GM03348 (cell line): ENCODE measurements around the gene HIPK2.
A peak's percentile ranks its signal among the peaks of the same experiment; 100 is the strongest.

Source experiments
- DNase-seq: peaks from one replicate; pipeline ENCODE4 v3.0.0; 2012; ENCODE audit warnings: low spot score

The HIPK2 gene

GRCh38 chr7:139783647-139784385 lies 6.0 kb upstream of the HIPK2 start:
- DNase-seq: no peak

- DNase-seq: no peak
Observed at GRCh38 chr7:139782932-139783331, 5.1 kb upstream of the HIPK2 start.

- peak; percentile 81 for DNase-seq
Observed at GRCh38 chr7:139777133-139777891, 486 bp downstream of the HIPK2 start.

GRCh38 chr7:139776486-139777132 lies 1.2 kb downstream of the HIPK2 start:
- peak; percentile 52 for DNase-seq

GRCh38 chr7:139775829-139776266 lies 1.9 kb downstream of the HIPK2 start:
- peak; percentile 76 for DNase-seq

GRCh38 chr7:139774376-139774775 lies 3.4 kb downstream of the HIPK2 start:
- peak; percentile 77 for DNase-seq

- no peak for DNase-seq
Observed at GRCh38 chr7:139773371-139773770, 4.4 kb downstream of the HIPK2 start.

- DNase-seq: no peak
Observed at GRCh38 chr7:139772873-139773272, 4.9 kb downstream of the HIPK2 start.

- no peak for DNase-seq
Observed at GRCh38 chr7:139772115-139772514, 5.7 kb downstream of the HIPK2 start.

GRCh38 chr7:139771001-139771956 lies 6.5 kb downstream of the HIPK2 start:
- no peak for DNase-seq

GRCh38 chr7:139769761-139770160 lies 8.0 kb downstream of the HIPK2 start:
- no peak for DNase-seq

- no peak for DNase-seq
Observed at GRCh38 chr7:139769066-139769465, 8.7 kb downstream of the HIPK2 start.

GRCh38 chr7:139768249-139768824 lies 9.5 kb downstream of the HIPK2 start:
- DNase-seq: no peak

GRCh38 chr7:139767561-139767982 lies 10.2 kb downstream of the HIPK2 start:
- no peak for DNase-seq

- DNase-seq: no peak
Observed at GRCh38 chr7:139765143-139765542, 12.7 kb downstream of the HIPK2 start.

- peak; percentile 30 for DNase-seq
Observed at GRCh38 chr7:139763330-139763729, 14.5 kb downstream of the HIPK2 start.

GRCh38 chr7:139762886-139763285 lies 14.9 kb downstream of the HIPK2 start:
- peak; percentile 52 for DNase-seq

GRCh38 chr7:139758388-139758787 lies 19.4 kb downstream of the HIPK2 start:
- DNase-seq: no peak

GRCh38 chr7:139757968-139758367 lies 19.8 kb downstream of the HIPK2 start:
- DNase-seq: no peak

- DNase-seq: no peak
Observed at GRCh38 chr7:139753693-139754111, 24.1 kb downstream of the HIPK2 start.

GRCh38 chr7:139753081-139753692 lies 24.6 kb downstream of the HIPK2 start:
- DNase-seq: peak; percentile 31
